SH-SY5Y (cell line): ENCODE data around the gene GAS2.

Experiments used
- GATA2 ChIP-seq: IDR thresholded peaks from 2 replicates; pipeline ENCODE4 v1.6.1; 2011; ENCODE audit warnings: mild to moderate bottlenecking, low read depth, low read length
- GATA3 ChIP-seq: IDR thresholded peaks from 2 replicates; pipeline ENCODE4 v1.6.1; 2011; ENCODE audit warnings: low read depth, mild to moderate bottlenecking, low read length, moderate library complexity

DNA sequence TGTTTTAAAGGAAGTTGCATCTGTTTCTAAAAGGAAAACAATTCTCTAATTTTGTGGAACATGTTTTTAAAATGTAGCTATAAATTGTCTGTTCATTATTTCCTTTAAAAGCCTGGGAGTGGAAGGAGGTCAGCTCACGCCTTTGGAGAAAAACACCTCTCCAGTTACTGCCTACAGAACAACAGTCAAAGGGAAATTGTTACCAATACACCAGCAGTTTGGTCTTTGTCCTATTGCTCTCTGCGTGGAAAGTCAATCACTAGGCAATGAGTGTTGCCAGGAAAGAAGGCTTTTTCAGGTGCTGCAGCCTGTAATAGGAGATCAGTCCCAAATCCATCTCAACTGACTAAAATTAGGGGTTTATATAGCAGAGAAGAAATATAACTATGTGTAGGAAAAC lies 141.0 kb downstream of the GAS2 start:
- no peak for TF ChIP-seq GATA3
- TF ChIP-seq GATA2: no peak
